IMR-90 (cell line): ENCODE data around the gene TCF7L2. TPM values are rescaled to one million over a fixed set of nuclear protein-coding genes. Genes with fewer than 3 reads are reported as not detected.

Source experiments
- ATAC-seq: fragments of 200-7000 bp; cut with Tn5 transposase; 2 replicates; pipeline ENCODE4 v1.9.1; 2020; ENCODE audit warnings: low read depth, mild to moderate bottlenecking, moderate library complexity
- BruUV-seq: library from RNA; stranded (reverse); fragments of 400-500 nt; replicated peaks from 2 replicates; lab custom pipeline; 2021; lab: Mats Ljungman, UMichigan
- CTCF ChIA-PET: fragments of 300-600 bp; formaldehyde crosslinking; extraction: SDS; loops from one replicate; lab custom pipeline; 2021; ENCODE audit warnings: antibody characterized with exemption; lab: Yijun Ruan, JAX
- POLR2A ChIA-PET: fragments of 300-600 bp; sonication (Branson Sonifier 250); formaldehyde crosslinking; loops from one replicate; lab custom pipeline; 2022; ENCODE audit warnings: antibody characterized with exemption; ENCODE audit not compliant: unreplicated experiment; lab: Charles Lee
- DNase-seq: peaks from one replicate; pipeline ENCODE4 v3.0.0; 2013
- H2AFZ ChIP-seq: replicated peaks from 2 replicates; pipeline ENCODE3; 2013; ENCODE audit warnings: low read length, mild to moderate bottlenecking; ENCODE audit not compliant: poor library complexity
- H2AK5ac ChIP-seq: 2 replicates; pipeline ENCODE4 v1.6.1; 2013; ENCODE audit warnings: low read depth, low read length, inconsistent platforms
- H2AK9ac ChIP-seq: replicated peaks from 2 replicates; pipeline ENCODE3; 2013; ENCODE audit warnings: mild to moderate bottlenecking, low read depth, low read length, moderate library complexity; ENCODE audit not compliant: poor library complexity
- H2BK120ac ChIP-seq: 2 replicates; pipeline ENCODE4 v1.6.1; 2013; ENCODE audit warnings: low read depth, low read length, inconsistent platforms
- H2BK15ac ChIP-seq: 3 replicates; pipeline ENCODE4 v1.6.1; 2013; ENCODE audit warnings: low read depth, low read length, inconsistent platforms
- H2BK20ac ChIP-seq: 2 replicates; pipeline ENCODE4 v1.6.1; 2013; ENCODE audit warnings: low read depth, mild to moderate bottlenecking, inconsistent platforms, low read length, moderate library complexity
- H2BK5ac ChIP-seq: 2 replicates; pipeline ENCODE4 v1.6.1; 2013; ENCODE audit warnings: mild to moderate bottlenecking, low read depth, low read length, inconsistent platforms; ENCODE audit not compliant: poor library complexity, severe bottlenecking
- H3K14ac ChIP-seq: replicated peaks from 2 replicates; pipeline ENCODE4 v1.6.1; 2013; ENCODE audit warnings: low read depth, low read length, inconsistent platforms
- H3K18ac ChIP-seq: 2 replicates; pipeline ENCODE4 v1.6.1; 2013; ENCODE audit warnings: low read depth, low read length, control low read depth
- H3K23ac ChIP-seq: 2 replicates; pipeline ENCODE4 v1.6.1; 2013; ENCODE audit warnings: low read depth, low read length, inconsistent platforms
- H3K27ac ChIP-seq: 2 replicates; pipeline ENCODE4 v1.5.1; 2013; ENCODE audit warnings: mild to moderate bottlenecking, control low read depth, low read length; ENCODE audit not compliant: insufficient read depth
- H3K27me3 ChIP-seq: 2 replicates; pipeline ENCODE4 v1.6.1; 2013; ENCODE audit warnings: low read length; ENCODE audit not compliant: control insufficient read depth, insufficient read depth
- H3K36me3 ChIP-seq: 2 replicates; pipeline ENCODE4 v1.6.1; 2013; ENCODE audit warnings: low read length, mixed read lengths; ENCODE audit not compliant: control insufficient read depth, insufficient read depth
- H3K4ac ChIP-seq: 2 replicates; pipeline ENCODE4 v1.6.1; 2013; ENCODE audit warnings: low read depth, low read length, inconsistent platforms
- H3K4me1 ChIP-seq: 2 replicates; pipeline ENCODE4 v1.6.1; 2013; ENCODE audit warnings: low read length, mixed read lengths; ENCODE audit not compliant: control insufficient read depth, insufficient read depth
- H3K4me2 ChIP-seq: 2 replicates; pipeline ENCODE4 v1.6.1; 2013; ENCODE audit warnings: low read depth, mild to moderate bottlenecking, control low read depth, low read length, moderate library complexity
- H3K4me3 ChIP-seq: 2 replicates; pipeline ENCODE4 v1.5.1; 2013; ENCODE audit warnings: low read depth, mild to moderate bottlenecking, control low read depth, low read length, moderate library complexity; ENCODE audit not compliant: insufficient read depth
- H3K56ac ChIP-seq: 2 replicates; pipeline ENCODE4 v1.6.1; 2013; ENCODE audit warnings: low read length, inconsistent platforms; ENCODE audit not compliant: insufficient read depth; ENCODE audit errors: extremely low read depth
- H3K79me1 ChIP-seq, 2 experiments: 2 replicates each; pipeline ENCODE4 v1.6.1; 2013; ENCODE audit warnings: low read length in 2 of 2, inconsistent platforms in 1 of 2, low read depth in 1 of 2
- H3K9ac ChIP-seq: 2 replicates; pipeline ENCODE4 v1.6.1; 2013; ENCODE audit warnings: low read depth, low read length, control low read depth
- H3K9me1 ChIP-seq: 2 replicates; pipeline ENCODE4 v1.6.1; 2013; ENCODE audit warnings: low read length, inconsistent platforms; ENCODE audit not compliant: insufficient read depth
- H3K9me3 ChIP-seq: 2 replicates; pipeline ENCODE4 v1.6.1; 2013; ENCODE audit warnings: low read length; ENCODE audit not compliant: control insufficient read depth, insufficient read depth
- H4K20me1 ChIP-seq: 2 replicates; pipeline ENCODE4 v1.6.1; 2013; ENCODE audit warnings: low read length, inconsistent platforms; ENCODE audit not compliant: insufficient read depth
- H4K5ac ChIP-seq: 2 replicates; pipeline ENCODE4 v1.6.1; 2013; ENCODE audit warnings: mild to moderate bottlenecking, low read depth, low read length, control low read depth
- H4K8ac ChIP-seq, 2 experiments: 2 replicates each; pipeline ENCODE4 v1.6.1; 2013; ENCODE audit warnings: low read depth in 2 of 2, low read length in 2 of 2, control low read depth in 1 of 2, inconsistent platforms in 1 of 2
- H4K91ac ChIP-seq: 2 replicates; pipeline ENCODE4 v1.6.1; 2013; ENCODE audit warnings: low read depth, low read length, inconsistent platforms; ENCODE audit not compliant: insufficient read depth
- BHLHE40 ChIP-seq: fragments of 150-350 bp; IDR thresholded peaks from 2 replicates; pipeline ENCODE4 v1.6.1; 2016; ENCODE audit warnings: mild to moderate bottlenecking, low read depth, low read length
- ELK1 ChIP-seq: fragments of 150-350 bp; IDR thresholded peaks from 2 replicates; pipeline ENCODE4 v1.6.1; 2016; ENCODE audit warnings: low read depth, mild to moderate bottlenecking, low read length, moderate library complexity, borderline replicate concordance
- FOS ChIP-seq: fragments of 150-350 bp; IDR thresholded peaks from 2 replicates; pipeline ENCODE4 v1.6.1; 2016; ENCODE audit warnings: low read depth, low read length
- MXI1 ChIP-seq: IDR thresholded peaks from 2 replicates; pipeline ENCODE4 v1.6.1; 2012; ENCODE audit warnings: low read depth, mild to moderate bottlenecking, low read length, moderate library complexity, borderline replicate concordance
- NFE2L2 ChIP-seq: fragments of 150-350 bp; IDR thresholded peaks from 2 replicates; pipeline ENCODE4 v1.6.1; 2016; ENCODE audit warnings: low read depth, mild to moderate bottlenecking, low read length
- POLR2A ChIP-seq: IDR thresholded peaks from 2 replicates; pipeline ENCODE4 v1.6.1; 2012; ENCODE audit warnings: mild to moderate bottlenecking, low read depth, low read length
- RFX5 ChIP-seq: IDR thresholded peaks from 2 replicates; pipeline ENCODE4 v1.8.0; 2012; ENCODE audit warnings: low read depth, mild to moderate bottlenecking, low read length, moderate library complexity
- SMC3 ChIP-seq: fragments of 150-350 bp; IDR thresholded peaks from 2 replicates; pipeline ENCODE4 v1.6.1; 2016; ENCODE audit warnings: low read depth, mild to moderate bottlenecking, antibody characterized with exemption, low read length, moderate library complexity
- USF2 ChIP-seq: fragments of 150-350 bp; IDR thresholded peaks from 2 replicates; pipeline ENCODE4 v1.6.1; 2017; ENCODE audit warnings: mild to moderate bottlenecking, antibody characterized with exemption, low read length, low read depth
- WGBS, 2 experiments: methylation state at CpG; one replicate each; pipeline versions ENCODE4 v1.1.5 to v1.1.7; 2013; ENCODE audit warnings: missing lambda C conversion rate in 2 of 2; ENCODE audit not compliant: insufficient read length in 1 of 2; ENCODE audit errors: extremely low coverage in 2 of 2; 5-methylcytosine and 5-hydroxymethylcytosine counted together
- dilution Hi-C: fragments of 300-500 bp; cut with HindIII; formaldehyde crosslinking; loops from one replicate; pipeline ENCODE4 v1.14.3; 2018; ENCODE audit warnings: low sequenced_read_pairs; ENCODE audit not compliant: unreplicated experiment
- in situ Hi-C: fragments of 300-500 bp; cut with MboI; formaldehyde crosslinking; loops from 3 replicates; pipeline ENCODE4 v1.14.3; 2019; ENCODE audit warnings: low sequenced_read_pairs, inconsistent platforms, mixed read lengths
- intact Hi-C: fragments of 100-400 bp; cut with micrococcal nuclease; formaldehyde crosslinking; loops from 2 replicates; pipeline ENCODE4 v1.10.0; 2022
- polyA plus RNA-seq, 3 experiments: library from polyadenylated mRNA; depleted of rRNA; stranded (reverse); fragments of >200 nt; gene quantifications; 2 replicates each; pipeline ENCODE4 v1.2.3, GENCODE V29; 2012; ENCODE audit warnings: low replicate concordance in 1 of 3
- total RNA-seq: library from RNA; depleted of rRNA; stranded (reverse); fragments of >200 nt; gene quantifications from 2 replicates; pipeline ENCODE4 v1.2.3, GENCODE V29; 2012
- TF ChIP-seq, protein P1 (sequence below): conservative IDR thresholded peaks from 2 replicates; pipeline ENCODE4 v1.5.1; 2012; ENCODE audit warnings: mild to moderate bottlenecking, low read depth, low read length, improper control_type of control experiment

The TCF7L2 gene
- total and polyA plus RNA-seq, 2 of the 4 experiments (the other 2 are of a cell fraction): 1.3 to 12.2 TPM

DNA sequence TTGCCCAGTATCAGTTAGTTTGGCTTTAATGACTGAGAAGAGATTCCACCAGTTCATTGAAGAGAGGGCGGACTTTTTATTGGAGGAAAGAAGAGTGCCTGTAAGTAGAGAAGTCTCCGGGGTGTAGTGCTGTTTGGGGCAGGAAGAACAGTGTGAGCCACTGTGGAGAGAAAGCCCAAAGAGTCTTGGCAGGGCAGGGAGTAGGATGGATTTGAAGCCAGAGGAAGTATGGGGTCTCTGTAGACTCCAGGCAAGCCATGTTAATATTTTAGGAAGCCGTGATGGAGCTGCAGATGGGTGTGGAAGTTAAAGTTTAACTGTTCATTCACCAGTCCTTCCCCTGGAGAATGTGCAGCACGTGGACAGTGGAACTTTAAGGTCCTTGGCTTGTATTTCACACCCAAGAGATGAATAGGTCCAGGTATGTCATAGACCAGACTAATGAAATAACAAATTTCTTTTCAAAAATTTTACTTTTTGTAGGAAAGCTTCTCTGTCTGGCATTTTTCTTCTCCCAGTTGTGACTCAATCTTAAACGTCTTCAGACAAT, 54.1 kb downstream of the TCF7L2 start:
- H2BK120ac ChIP-seq: no peak overlapping the region
- 92% methylated on average over 2 of the region's 5 CpGs; no CpG with 5 or more reads in 1 of the 2 experiments for WGBS, 2 experiments
- BruUV-seq: no TSS peak
- peaks cover 7% of the 10 kb centered on the region; the same call in 1 of the 2 replicates for H3K36me3 ChIP-seq
- H3K4me1 ChIP-seq: peaks cover 5% of the 10 kb centered on the region
- dilution Hi-C loops: no loop called here
- TF ChIP-seq MXI1: no peak
- TF ChIP-seq FOS: no peak
- TF ChIP-seq, protein P1, sequence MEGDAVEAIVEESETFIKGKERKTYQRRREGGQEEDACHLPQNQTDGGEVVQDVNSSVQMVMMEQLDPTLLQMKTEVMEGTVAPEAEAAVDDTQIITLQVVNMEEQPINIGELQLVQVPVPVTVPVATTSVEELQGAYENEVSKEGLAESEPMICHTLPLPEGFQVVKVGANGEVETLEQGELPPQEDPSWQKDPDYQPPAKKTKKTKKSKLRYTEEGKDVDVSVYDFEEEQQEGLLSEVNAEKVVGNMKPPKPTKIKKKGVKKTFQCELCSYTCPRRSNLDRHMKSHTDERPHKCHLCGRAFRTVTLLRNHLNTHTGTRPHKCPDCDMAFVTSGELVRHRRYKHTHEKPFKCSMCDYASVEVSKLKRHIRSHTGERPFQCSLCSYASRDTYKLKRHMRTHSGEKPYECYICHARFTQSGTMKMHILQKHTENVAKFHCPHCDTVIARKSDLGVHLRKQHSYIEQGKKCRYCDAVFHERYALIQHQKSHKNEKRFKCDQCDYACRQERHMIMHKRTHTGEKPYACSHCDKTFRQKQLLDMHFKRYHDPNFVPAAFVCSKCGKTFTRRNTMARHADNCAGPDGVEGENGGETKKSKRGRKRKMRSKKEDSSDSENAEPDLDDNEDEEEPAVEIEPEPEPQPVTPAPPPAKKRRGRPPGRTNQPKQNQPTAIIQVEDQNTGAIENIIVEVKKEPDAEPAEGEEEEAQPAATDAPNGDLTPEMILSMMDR: no peak
- TF ChIP-seq RFX5: no peak
- TF ChIP-seq ELK1: no peak
- no peak for TF ChIP-seq SMC3
- TF ChIP-seq BHLHE40: no peak
- TF ChIP-seq POLR2A: no peak
- TF ChIP-seq NFE2L2: no peak
- no peak for TF ChIP-seq USF2
- no peak overlapping the region for H3K56ac ChIP-seq
- H3K14ac ChIP-seq: no peak overlapping the region
- no peak overlapping the region; the same call in 1 of the 2 replicates for H3K23ac ChIP-seq
- no peak overlapping the region for H3K9ac ChIP-seq
- no peak overlapping the region for H2AK5ac ChIP-seq
- no peak overlapping the region for H2AFZ ChIP-seq
- H4K20me1 ChIP-seq: peaks cover 54% of the 10 kb centered on the region
- intact Hi-C loops: no loop called here
- peaks cover 18% of the 10 kb centered on the region for H3K9me1 ChIP-seq
- H2BK20ac ChIP-seq: no peak overlapping the region
- H4K5ac ChIP-seq: no peak overlapping the region
- H2AK9ac ChIP-seq: no peak overlapping the region
- ChIA-PET POLR2A (no interaction called here), CTCF (no interaction called here)
- H3K4me3 ChIP-seq: no peak overlapping the region
- in situ Hi-C loops: no loop called here
- ATAC-seq (no peak), DNase-seq (no peak)
- no peak overlapping the region for H4K91ac ChIP-seq
- H3K9me3 ChIP-seq: no peaks in the 10 kb centered on the region
- H3K4ac ChIP-seq: no peak overlapping the region
- H3K27ac ChIP-seq: no peak overlapping the region
- no peak overlapping the region for H4K8ac ChIP-seq
- no peak overlapping the region for H2BK5ac ChIP-seq
- H3K79me1 ChIP-seq: peaks cover 39 to 87% of the 10 kb centered on the region in 2 experiments
- no peak overlapping the region for H2BK15ac ChIP-seq
- H3K4me2 ChIP-seq: no peak overlapping the region
- H3K18ac ChIP-seq: no peak overlapping the region
- no peaks in the 10 kb centered on the region for H3K27me3 ChIP-seq
